HG03135 (cell line): ENCODE measurements around the gene LHB.
"Not testable (repeated sequence)": the region's sequence is repeated elsewhere in the genome, so short reads cannot be mapped to it uniquely, and the experiment has no call there.

Experiments used
- ATAC-seq: cut with Tn5 transposase; IDR thresholded peaks from one replicate; pipeline ENCODE4 v1.9.1; 2021; ENCODE audit warnings: mild to moderate bottlenecking, moderate library complexity; ENCODE audit not compliant: unreplicated experiment

Gene LHB

GRCh38 chr19:49017041-49017665, at the start of gene LHB:
Gene LHB, minus strand, starts transcription at chr19:49017091. Its CDS starts 10 bp downstream, at chr19:49017081.
- ATAC-seq = no peak

GRCh38 chr19:49065905-49066512, 49.1 kb upstream of the LHB start:
- ATAC-seq = no peak

GRCh38 chr19:49064768-49065611, 48.1 kb upstream of the LHB start, which contains the start of gene NTF4:
Gene NTF4, minus strand, starts transcription at chr19:49064818. Its CDS starts 2,821 bp downstream, at chr19:49061997.
- ATAC-seq = no peak

- no peak for ATAC-seq
Measured at GRCh38 chr19:49064029-49064629, 47.2 kb upstream of the LHB start.

GRCh38 chr19:49061445-49061844, 44.6 kb upstream of the LHB start:
- no peak for ATAC-seq

- no peak for ATAC-seq
Measured at GRCh38 chr19:49061000-49061399, 44.1 kb upstream of the LHB start.

- no peak for ATAC-seq
Measured at GRCh38 chr19:49059053-49059452, 42.2 kb upstream of the LHB start.

GRCh38 chr19:49058562-49058961, 41.7 kb upstream of the LHB start:
- no peak for ATAC-seq

GRCh38 chr19:49057636-49058234, 40.8 kb upstream of the LHB start, which contains the start of gene CGB7:
Gene CGB7, minus strand, starts transcription at chr19:49057749. Its CDS starts 2,374 bp downstream, at chr19:49055375.
- no peak for ATAC-seq

- not testable (repeated sequence) for ATAC-seq
Measured at GRCh38 chr19:49056902-49057596, 40.2 kb upstream of the LHB start.

GRCh38 chr19:49056101-49056901, 39.4 kb upstream of the LHB start:
- ATAC-seq = no peak

- not testable (repeated sequence) for ATAC-seq
Measured at GRCh38 chr19:49050376-49051033, 33.6 kb upstream of the LHB start.

- ATAC-seq = not testable (repeated sequence)
Measured at GRCh38 chr19:49049834-49050233, 32.9 kb upstream of the LHB start.

GRCh38 chr19:49049011-49049410, 32.1 kb upstream of the LHB start, which contains the start of gene CGB8:
Gene CGB8, minus strand, starts transcription at chr19:49049111. Its CDS starts 372 bp downstream, at chr19:49048739.
- ATAC-seq = not testable (repeated sequence)

- not testable (repeated sequence) for ATAC-seq
Measured at GRCh38 chr19:49043548-49043947, 26.7 kb upstream of the LHB start, which contains the start of gene CGB5. Gene CGB5, plus strand, starts transcription at chr19:49043848. Its CDS starts 362 bp downstream, at chr19:49044210.

GRCh38 chr19:49042666-49043065, 25.8 kb upstream of the LHB start:
- not testable (repeated sequence) for ATAC-seq

- ATAC-seq = no peak
Measured at GRCh38 chr19:49042177-49042576, 25.3 kb upstream of the LHB start.

GRCh38 chr19:49039736-49040135, 22.8 kb upstream of the LHB start:
- ATAC-seq = not testable (repeated sequence)
